Mesendoderm (in vitro differentiated cells): ENCODE results near the gene TMPRSS3.

Experiments
- DNase-seq: peaks from one replicate; pipeline ENCODE4 v3.0.0; 2013
- H2AK5ac ChIP-seq: 2 replicates; pipeline ENCODE4 v1.6.1; 2013; ENCODE audit warnings: low read length, inconsistent platforms
- H2BK120ac ChIP-seq: 2 replicates; pipeline ENCODE4 v1.6.1; 2013; ENCODE audit warnings: low read depth, mild to moderate bottlenecking, low read length, moderate library complexity, mixed read lengths
- H2BK15ac ChIP-seq: replicated peaks from 2 replicates; pipeline ENCODE4 v1.6.1; 2013; ENCODE audit warnings: low read depth, mild to moderate bottlenecking, moderate library complexity
- H2BK5ac ChIP-seq: 2 replicates; pipeline ENCODE4 v1.6.1; 2013; ENCODE audit warnings: low read length, inconsistent platforms
- H3K18ac ChIP-seq: 2 replicates; pipeline ENCODE4 v1.6.1; 2013; ENCODE audit warnings: mild to moderate bottlenecking, low read length, mixed read lengths
- H3K23ac ChIP-seq: one replicate; pipeline ENCODE4 v1.6.1; 2013; ENCODE audit warnings: low read length
- H3K27ac ChIP-seq: 2 replicates; pipeline ENCODE4 v1.5.1; 2013; ENCODE audit warnings: low read depth, mild to moderate bottlenecking, inconsistent platforms, low read length, moderate library complexity
- H3K27me3 ChIP-seq: 2 replicates; pipeline ENCODE4 v1.6.1; 2013; ENCODE audit warnings: low read length, control low read depth, mild to moderate bottlenecking, inconsistent platforms; ENCODE audit not compliant: insufficient read depth, poor library complexity
- H3K36me3 ChIP-seq: 2 replicates; pipeline ENCODE4 v1.6.1; 2013; ENCODE audit warnings: low read length, inconsistent platforms; ENCODE audit not compliant: control insufficient read depth, insufficient read depth
- H3K4ac ChIP-seq: one replicate; pipeline ENCODE4 v1.6.1; 2013; ENCODE audit warnings: low read depth, mild to moderate bottlenecking, low read length, moderate library complexity
- H3K4me1 ChIP-seq: 2 replicates; pipeline ENCODE4 v1.6.1; 2013; ENCODE audit warnings: low read depth, low read length, inconsistent platforms; ENCODE audit not compliant: control insufficient read depth
- H3K4me2 ChIP-seq: 2 replicates; pipeline ENCODE4 v1.6.1; 2013; ENCODE audit warnings: low read length
- H3K4me3 ChIP-seq: 2 replicates; pipeline ENCODE4 v1.5.1; 2013; ENCODE audit warnings: mild to moderate bottlenecking, low read length
- H3K56ac ChIP-seq: one replicate; pipeline ENCODE4 v1.6.1; 2013; ENCODE audit warnings: low read length
- H3K79me1 ChIP-seq: 2 replicates; pipeline ENCODE4 v1.6.1; 2013; ENCODE audit warnings: low read length, inconsistent platforms
- H3K79me2 ChIP-seq: 2 replicates; pipeline ENCODE4 v1.6.1; 2013; ENCODE audit warnings: mild to moderate bottlenecking, low read length; ENCODE audit not compliant: control insufficient read depth, insufficient read depth
- H3K9ac ChIP-seq: 2 replicates; pipeline ENCODE4 v1.6.1; 2013; ENCODE audit warnings: low read length, inconsistent platforms
- H4K5ac ChIP-seq: one replicate; pipeline ENCODE4 v1.6.1; 2013; ENCODE audit warnings: low read length
- H4K8ac ChIP-seq: one replicate; pipeline ENCODE4 v1.6.1; 2013; ENCODE audit warnings: low read depth, mild to moderate bottlenecking, control low read depth, low read length, moderate library complexity
- WGBS: extraction: QIAGEN DNeasy Blood & Tissue Kit; methylation state at CpG from one replicate; pipeline ENCODE4 v1.1.7; 2013; ENCODE audit warnings: low lambda C conversion rate, missing lambda C conversion rate; ENCODE audit not compliant: insufficient coverage; ENCODE audit errors: extremely low coverage; 5-methylcytosine and 5-hydroxymethylcytosine counted together

TMPRSS3 gene

GRCh38 chr21:42421018-42421793 is 25.4 kb upstream of the TMPRSS3 start:
- H3K23ac ChIP-seq = no peak overlapping the region
- no peak overlapping the region for H3K18ac ChIP-seq
- H3K4me1 ChIP-seq = no peaks in the 10 kb centered on the region
- H3K9ac ChIP-seq = no peak overlapping the region
- H3K79me2 ChIP-seq = no peaks in the 10 kb centered on the region
- H3K36me3 ChIP-seq = no peaks in the 10 kb centered on the region
- H2AK5ac ChIP-seq = no peak overlapping the region
- H4K5ac ChIP-seq = no peak overlapping the region
- H3K4me2 ChIP-seq = no peak overlapping the region
- no CpG with 5 or more reads among the region's 3 CpGs for WGBS
- H4K8ac ChIP-seq = no peak overlapping the region
- H3K27me3 ChIP-seq = no peaks in the 10 kb centered on the region
- no peak overlapping the region for H3K27ac ChIP-seq
- no peak overlapping the region for H2BK15ac ChIP-seq
- H2BK120ac ChIP-seq = no peak overlapping the region
- DNase-seq = no peak
- no peak overlapping the region for H3K4ac ChIP-seq
- H3K79me1 ChIP-seq = no peaks in the 10 kb centered on the region
- H2BK5ac ChIP-seq = no peak overlapping the region
- no peak overlapping the region for H3K4me3 ChIP-seq
- H3K56ac ChIP-seq = no peak overlapping the region

GRCh38 chr21:42419845-42420244 is 24.0 kb upstream of the TMPRSS3 start:
- no peak overlapping the region for H3K4ac ChIP-seq
- H3K27ac ChIP-seq = no peak overlapping the region
- H3K4me3 ChIP-seq = no peak overlapping the region
- no peak for DNase-seq
- H2BK120ac ChIP-seq = no peak overlapping the region
- no peak overlapping the region for H2BK15ac ChIP-seq
- no peak overlapping the region for H2BK5ac ChIP-seq
- H3K4me1 ChIP-seq = no peaks in the 10 kb centered on the region
- H3K18ac ChIP-seq = no peak overlapping the region
- H3K4me2 ChIP-seq = no peak overlapping the region
- no CpG with 5 or more reads among the region's 6 CpGs for WGBS
- H3K23ac ChIP-seq = no peak overlapping the region
- no peak overlapping the region for H4K8ac ChIP-seq
- H3K79me1 ChIP-seq = no peaks in the 10 kb centered on the region
- no peak overlapping the region for H3K9ac ChIP-seq
- no peak overlapping the region for H3K56ac ChIP-seq
- no peaks in the 10 kb centered on the region for H3K36me3 ChIP-seq
- H3K27me3 ChIP-seq = no peaks in the 10 kb centered on the region
- no peaks in the 10 kb centered on the region for H3K79me2 ChIP-seq
- H2AK5ac ChIP-seq = no peak overlapping the region
- H4K5ac ChIP-seq = no peak overlapping the region

GRCh38 chr21:42418886-42419285 is 23.0 kb upstream of the TMPRSS3 start:
- no peaks in the 10 kb centered on the region for H3K36me3 ChIP-seq
- H2BK5ac ChIP-seq = no peak overlapping the region

GRCh38 chr21:42417533-42417932 is 21.7 kb upstream of the TMPRSS3 start:
- DNase-seq = no peak
- no peaks in the 10 kb centered on the region for H3K27me3 ChIP-seq
- H3K36me3 ChIP-seq = no peaks in the 10 kb centered on the region
- no peak overlapping the region for H3K9ac ChIP-seq
- no peak overlapping the region for H4K8ac ChIP-seq
- H3K4ac ChIP-seq = no peak overlapping the region
- H3K4me1 ChIP-seq = no peaks in the 10 kb centered on the region
- no peak overlapping the region for H3K23ac ChIP-seq
- H3K4me2 ChIP-seq = no peak overlapping the region
- no peak overlapping the region for H2BK120ac ChIP-seq
- H4K5ac ChIP-seq = no peak overlapping the region
- no peak overlapping the region for H2AK5ac ChIP-seq
- no peaks in the 10 kb centered on the region for H3K79me2 ChIP-seq
- WGBS = no CpG with 5 or more reads among the region's 6 CpGs
- no peak overlapping the region for H3K56ac ChIP-seq
- no peak overlapping the region for H3K4me3 ChIP-seq
- no peaks in the 10 kb centered on the region for H3K79me1 ChIP-seq
- H2BK15ac ChIP-seq = no peak overlapping the region
- H2BK5ac ChIP-seq = no peak overlapping the region
- H3K18ac ChIP-seq = no peak overlapping the region
- no peak overlapping the region for H3K27ac ChIP-seq

More at GRCh38 chr21:42418886-42419285, 23.0 kb upstream of the TMPRSS3 start:
- H4K8ac ChIP-seq = no peak overlapping the region
- no peak overlapping the region for H3K23ac ChIP-seq
- DNase-seq = no peak
- H3K4me1 ChIP-seq = no peaks in the 10 kb centered on the region
- no peak overlapping the region for H2BK15ac ChIP-seq
- H4K5ac ChIP-seq = no peak overlapping the region
- no peak overlapping the region for H3K4ac ChIP-seq
- no peak overlapping the region for H3K27ac ChIP-seq
- no peak overlapping the region for H2AK5ac ChIP-seq
- no peak overlapping the region for H3K18ac ChIP-seq
- H3K79me1 ChIP-seq = no peaks in the 10 kb centered on the region
- H3K79me2 ChIP-seq = no peaks in the 10 kb centered on the region
- H3K9ac ChIP-seq = no peak overlapping the region
- no peak overlapping the region for H3K4me2 ChIP-seq
- no CpG with 5 or more reads among the region's 4 CpGs for WGBS
- no peak overlapping the region for H3K4me3 ChIP-seq
- no peak overlapping the region for H2BK120ac ChIP-seq
- no peaks in the 10 kb centered on the region for H3K27me3 ChIP-seq
- H3K56ac ChIP-seq = no peak overlapping the region

- DNase-seq = peak; percentile 21
- no peak overlapping the region for H3K23ac ChIP-seq
- H2BK15ac ChIP-seq = no peak overlapping the region
- no peak overlapping the region for H3K18ac ChIP-seq
- no peaks in the 10 kb centered on the region for H3K79me1 ChIP-seq
- H3K4me2 ChIP-seq = no peak overlapping the region
- no CpG with 5 or more reads among the region's 27 CpGs for WGBS
- no peaks in the 10 kb centered on the region for H3K36me3 ChIP-seq
- H3K79me2 ChIP-seq = no peaks in the 10 kb centered on the region
- H3K56ac ChIP-seq = no peak overlapping the region
- no peaks in the 10 kb centered on the region for H3K27me3 ChIP-seq
- H2AK5ac ChIP-seq = no peak overlapping the region
- no peak overlapping the region for H4K8ac ChIP-seq
- H2BK120ac ChIP-seq = no peak overlapping the region
- no peak overlapping the region for H3K9ac ChIP-seq
- H2BK5ac ChIP-seq = no peak overlapping the region
- H3K4ac ChIP-seq = no peak overlapping the region
- H3K27ac ChIP-seq = no peak overlapping the region
- H3K4me3 ChIP-seq = no peak overlapping the region
- no peak overlapping the region for H4K5ac ChIP-seq
- H3K4me1 ChIP-seq = no peaks in the 10 kb centered on the region
These were observed 19.3 kb upstream of the TMPRSS3 start for GRCh38 chr21:42414928-42415769.
